Large intestine (tissue), 3 donors: ENCODE results near the gene TCF7L2. TPM values are rescaled to one million over a fixed set of nuclear protein-coding genes. Genes with fewer than 3 reads are reported as not detected.

Experiments
- DNase-seq, 2 donors: peaks; one replicate each; pipeline versions ENCODE4 v3.0.0 to v3.0.0-alpha.2; 2013
- H3K27ac ChIP-seq: one replicate; pipeline ENCODE4 v1.5.1; 2013; ENCODE audit warnings: low read length
- H3K27me3 ChIP-seq: 2 replicates; pipeline ENCODE4 v1.6.1; 2013; ENCODE audit warnings: low read length; ENCODE audit not compliant: control insufficient read depth, insufficient read depth
- H3K36me3 ChIP-seq: 2 replicates; pipeline ENCODE4 v1.6.1; 2013; ENCODE audit warnings: low read length; ENCODE audit not compliant: control insufficient read depth, insufficient read depth
- H3K4me1 ChIP-seq: one replicate; pipeline ENCODE4 v1.6.1; 2013; ENCODE audit warnings: low read length; ENCODE audit not compliant: control insufficient read depth, insufficient read depth
- H3K4me3 ChIP-seq: one replicate; pipeline ENCODE4 v1.5.1; 2013; ENCODE audit warnings: low read length
- H3K9me3 ChIP-seq: one replicate; pipeline ENCODE4 v1.6.1; 2013; ENCODE audit warnings: mild to moderate bottlenecking, low read depth, low read length, moderate library complexity; ENCODE audit not compliant: control insufficient read depth
- WGBS: methylation state at CpG from one replicate; pipeline ENCODE4 v1.1.5; 2013; ENCODE audit warnings: low lambda C conversion rate; ENCODE audit not compliant: insufficient coverage; 5-methylcytosine and 5-hydroxymethylcytosine counted together
- polyA plus RNA-seq: library from polyadenylated mRNA; unstranded; fragments of 120-200 nt; gene quantifications from one replicate; pipeline ENCODE4 v1.2.1, GENCODE V29; 2013

The TCF7L2 gene
- polyA plus RNA-seq, 1 donor: 48.2 TPM

GRCh38 chr10:113087165-113088029, 137.3 kb downstream of the TCF7L2 start:
- H3K4me3 ChIP-seq: no peak overlapping the region
- peaks cover 20% of the 10 kb centered on the region for H3K36me3 ChIP-seq
- peak overlapping the region; percentile 93 for H3K27ac ChIP-seq
- no peaks in the 10 kb centered on the region for H3K27me3 ChIP-seq
- peaks cover 60% of the 10 kb centered on the region for H3K4me1 ChIP-seq
- peak; percentile 83 to 93 for DNase-seq
- WGBS: 80% methylated on average over 2 of the region's 9 CpGs
- no peaks in the 10 kb centered on the region for H3K9me3 ChIP-seq

- peak overlapping the region; percentile 93 for H3K27ac ChIP-seq
- peaks cover 68% of the 10 kb centered on the region for H3K4me1 ChIP-seq
Measured at GRCh38 chr10:113088194-113088593, 138.1 kb downstream of the TCF7L2 start.

GRCh38 chr10:113089551-113089950, 139.5 kb downstream of the TCF7L2 start:
- peak overlapping the region; percentile 93 for H3K27ac ChIP-seq
- whole genome bisulfite sequencing: no CpG with 5 or more reads among the region's 9 CpGs
- peaks cover 14% of the 10 kb centered on the region for H3K36me3 ChIP-seq
- H3K9me3 ChIP-seq: no peaks in the 10 kb centered on the region
- H3K27me3 ChIP-seq: no peaks in the 10 kb centered on the region
- no peak overlapping the region for H3K4me3 ChIP-seq
- peaks cover 76% of the 10 kb centered on the region for H3K4me1 ChIP-seq
- no peak for DNase-seq

More at GRCh38 chr10:113088194-113088593, 138.1 kb downstream of the TCF7L2 start:
- Histone ChIP-seq H3K36me3 (peaks cover 16% of the 10 kb centered on the region), H3K9me3 (no peaks in the 10 kb centered on the region), H3K27me3 (no peaks in the 10 kb centered on the region), H3K4me3 (no peak overlapping the region)
- 100% methylated on average over 1 of the region's 2 CpGs for WGBS
- DNase-seq: no peak

- WGBS: 20% methylated on average over 1 of the region's 4 CpGs
- no peak overlapping the region for H3K4me3 ChIP-seq
- peaks cover 71% of the 10 kb centered on the region for H3K4me1 ChIP-seq
- no peaks in the 10 kb centered on the region for H3K9me3 ChIP-seq
- no peaks in the 10 kb centered on the region for H3K27me3 ChIP-seq
- DNase-seq: peak; percentile 57 to 83
- peak overlapping the region; percentile 92 for H3K27ac ChIP-seq
- peaks cover 16% of the 10 kb centered on the region for H3K36me3 ChIP-seq
Measured at GRCh38 chr10:113091920-113092319, 141.9 kb downstream of the TCF7L2 start.

- H3K27ac ChIP-seq: peak overlapping the region; percentile 97
- H3K4me3 ChIP-seq: no peak overlapping the region
- no peaks in the 10 kb centered on the region for H3K9me3 ChIP-seq
- no peaks in the 10 kb centered on the region for H3K27me3 ChIP-seq
- peak; percentile 88 to 97 for DNase-seq
- peaks cover 57% of the 10 kb centered on the region for H3K4me1 ChIP-seq
- 33% methylated on average over 2 of the region's 10 CpGs for WGBS
- H3K36me3 ChIP-seq: peaks cover 22% of the 10 kb centered on the region
Measured at GRCh38 chr10:113093188-113094113, 143.4 kb downstream of the TCF7L2 start.

- Histone ChIP-seq H3K4me3 (no peak overlapping the region), H3K27ac (peak overlapping the region; percentile 97), H3K9me3 (no peaks in the 10 kb centered on the region), H3K4me1 (peaks cover 55% of the 10 kb centered on the region), H3K36me3 (peaks cover 25% of the 10 kb centered on the region), H3K27me3 (no peaks in the 10 kb centered on the region)
- 58% methylated on average over 2 of the region's 3 CpGs for WGBS
- DNase-seq: no peak
Measured at GRCh38 chr10:113094114-113094486, 144.1 kb downstream of the TCF7L2 start.

- H3K27me3 ChIP-seq: no peaks in the 10 kb centered on the region
- H3K36me3 ChIP-seq: peaks cover 22% of the 10 kb centered on the region
- no peak overlapping the region for H3K4me3 ChIP-seq
- H3K9me3 ChIP-seq: no peaks in the 10 kb centered on the region
- H3K27ac ChIP-seq: peak overlapping the region; percentile 84
- H3K4me1 ChIP-seq: peaks cover 52% of the 10 kb centered on the region
- 13% methylated on average over 3 of the region's 15 CpGs for WGBS
- DNase-seq: peak in 1 of 2 donors; percentile 30
Measured at GRCh38 chr10:113095419-113096127, 145.5 kb downstream of the TCF7L2 start.

- no CpG with 5 or more reads among the region's 11 CpGs for WGBS
- Histone ChIP-seq H3K27me3 (no peaks in the 10 kb centered on the region), H3K4me3 (no peak overlapping the region), H3K9me3 (no peaks in the 10 kb centered on the region), H3K27ac (peak overlapping the region; percentile 84), H3K36me3 (peaks cover 22% of the 10 kb centered on the region), H3K4me1 (peaks cover 47% of the 10 kb centered on the region)
- peak in 1 of 2 donors; percentile 78 for DNase-seq
Measured at GRCh38 chr10:113096128-113096996, 146.3 kb downstream of the TCF7L2 start.

GRCh38 chr10:113097036-113097435, 147.0 kb downstream of the TCF7L2 start:
- peaks cover 22% of the 10 kb centered on the region for H3K36me3 ChIP-seq
- H3K4me3 ChIP-seq: no peak overlapping the region
- H3K27ac ChIP-seq: peak overlapping the region; percentile 84
- peaks cover 40% of the 10 kb centered on the region for H3K4me1 ChIP-seq
- H3K9me3 ChIP-seq: no peaks in the 10 kb centered on the region
- no peak for DNase-seq
- no peaks in the 10 kb centered on the region for H3K27me3 ChIP-seq
- WGBS: no CpG with 5 or more reads among the region's 6 CpGs
